Dendritic cell treated with granulocyte-macrophage colony-stimulating factor and Interleukin-4, amounts not matched to agents 40 ng/mL and 50 ng/mL, for 4 days (primary cell): ENCODE results near the gene PANK2.

Source experiments
- H3K27ac Mint-ChIP-seq: one replicate; pipeline ENCODE4 v1.8.0; 2022; ENCODE audit warnings: mild to moderate bottlenecking, mixed read lengths
- H3K27me3 Mint-ChIP-seq: one replicate; pipeline ENCODE4 v1.8.0; 2022; ENCODE audit warnings: mild to moderate bottlenecking, mixed read lengths
- H3K36me3 Mint-ChIP-seq: one replicate; pipeline ENCODE4 v1.8.0; 2022; ENCODE audit warnings: low read depth, mixed read lengths
- H3K4me1 Mint-ChIP-seq: one replicate; pipeline ENCODE4 v1.8.0; 2022; ENCODE audit warnings: low read depth, mixed read lengths
- H3K4me3 Mint-ChIP-seq: one replicate; pipeline ENCODE4 v1.8.0; 2022; ENCODE audit warnings: mild to moderate bottlenecking, moderate library complexity, mixed read lengths
- H3K9me3 Mint-ChIP-seq: one replicate; pipeline ENCODE4 v1.8.0; 2022; ENCODE audit warnings: mixed read lengths
- intact Hi-C: fragments of 100-400 bp; cut with micrococcal nuclease; formaldehyde crosslinking; loops from one replicate; pipeline ENCODE4 v1.15.0; 2022

The PANK2 gene

GRCh38 chr20:3919352-3919751 lies 30.2 kb downstream of the PANK2 start:
- Mint-ChIP-seq H3K4me1 (peaks cover 67% of the 10 kb centered on the region), H3K36me3 (peaks cover 97% of the 10 kb centered on the region), H3K9me3 (no peaks in the 10 kb centered on the region), H3K27me3 (no peaks in the 10 kb centered on the region), H3K27ac (no peak overlapping the region), H3K4me3 (no peak overlapping the region)
- intact Hi-C loops, result no loop called here

DNA sequence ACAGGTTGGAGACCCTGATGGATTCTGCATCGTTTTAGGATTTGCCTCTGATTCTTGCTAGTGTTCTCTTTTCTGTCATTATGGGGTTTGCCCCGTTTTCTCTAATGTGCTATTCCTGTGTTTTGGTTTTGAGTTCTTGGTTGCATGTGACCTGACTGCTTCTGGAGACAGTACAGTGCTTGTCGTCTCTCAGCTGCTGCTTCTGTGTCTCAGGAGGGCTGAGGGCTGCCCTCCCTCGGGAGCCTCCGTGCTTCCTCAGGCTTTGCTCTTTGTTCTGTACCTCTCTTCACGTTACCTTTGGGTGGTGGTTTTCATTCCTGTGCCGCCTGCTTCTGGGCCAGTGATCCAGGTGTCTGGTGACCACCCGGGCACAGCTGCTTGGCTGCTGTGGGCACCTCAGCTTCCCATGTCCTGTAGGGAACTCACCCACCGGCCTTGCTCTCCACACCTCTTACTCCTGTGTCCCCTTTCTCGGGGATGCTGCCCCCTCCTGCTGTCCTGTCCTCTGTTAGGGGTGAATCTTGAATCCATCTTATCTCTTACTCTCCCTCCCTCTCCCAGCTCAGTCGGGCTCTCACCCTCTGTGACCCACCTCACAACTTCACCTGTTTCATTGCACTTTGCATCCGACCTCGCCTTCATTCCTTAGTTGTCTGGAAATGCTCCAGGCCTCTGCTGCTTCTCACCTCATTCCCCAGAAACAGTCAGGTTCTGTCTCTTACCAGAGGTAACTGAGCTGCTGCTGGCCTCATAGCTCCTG lies 33.2 kb downstream of the PANK2 start:
- H3K4me1 Mint-ChIP-seq, result peaks cover 69% of the 10 kb centered on the region
- peaks cover 96% of the 10 kb centered on the region for H3K36me3 Mint-ChIP-seq

DNA sequence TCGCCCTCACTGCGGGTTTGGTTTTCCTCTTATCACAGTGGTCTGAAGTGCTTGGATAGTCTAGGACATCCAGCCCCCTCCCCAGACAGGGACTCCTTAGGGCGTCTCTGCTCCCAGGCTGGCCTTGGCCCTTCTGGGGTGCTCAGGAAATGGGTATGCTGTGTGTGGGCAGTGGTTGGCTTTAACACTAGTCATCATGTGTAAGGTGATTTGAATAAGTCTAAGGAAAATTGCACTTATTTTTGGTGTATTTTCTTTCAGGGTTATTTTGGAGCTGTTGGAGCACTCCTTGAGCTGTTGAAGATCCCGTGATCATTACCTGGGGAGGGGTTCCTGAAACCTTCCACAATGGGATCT lies 33.8 kb downstream of the PANK2 start:
- peak overlapping the region; percentile 69 for H3K27ac Mint-ChIP-seq
- H3K36me3 Mint-ChIP-seq, result peaks cover 94% of the 10 kb centered on the region
- peaks cover 74% of the 10 kb centered on the region for H3K4me1 Mint-ChIP-seq
- intact Hi-C loops, result no loop called here
- H3K9me3 Mint-ChIP-seq, result no peaks in the 10 kb centered on the region
- no peak overlapping the region for H3K4me3 Mint-ChIP-seq
- no peaks in the 10 kb centered on the region for H3K27me3 Mint-ChIP-seq

More for the DNA sequence above, 33.2 kb downstream of the PANK2 start:
- Mint-ChIP-seq H3K9me3 (no peaks in the 10 kb centered on the region), H3K4me3 (no peak overlapping the region), H3K27me3 (no peaks in the 10 kb centered on the region), H3K27ac (peak overlapping the region; percentile 69)
- intact Hi-C loops, result no loop called here

DNA sequence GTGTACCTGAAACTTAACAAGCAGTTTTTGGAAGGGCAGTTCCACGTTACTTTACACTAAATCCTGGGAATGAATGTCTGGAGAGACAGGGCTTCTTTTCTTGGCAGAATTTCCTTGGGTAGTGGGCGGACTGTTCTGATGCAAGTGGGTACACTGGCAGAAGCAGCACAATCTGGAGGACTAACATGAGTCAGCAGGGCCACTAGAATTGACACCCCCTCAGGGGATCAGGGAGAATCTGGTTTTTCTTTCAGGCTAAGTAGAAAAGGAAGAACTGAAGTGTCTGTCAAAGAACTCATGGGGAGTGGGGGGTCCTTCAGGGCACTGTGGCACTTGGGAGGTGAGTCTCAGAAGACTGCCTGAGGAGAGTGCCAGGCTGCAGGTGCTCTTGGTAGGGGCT lies 34.6 kb downstream of the PANK2 start:
- H3K27me3 Mint-ChIP-seq, result no peaks in the 10 kb centered on the region
- H3K4me3 Mint-ChIP-seq, result peak overlapping the region; percentile 24
- H3K27ac Mint-ChIP-seq, result peak overlapping the region; percentile 69
- H3K4me1 Mint-ChIP-seq, result peaks cover 74% of the 10 kb centered on the region
- no peaks in the 10 kb centered on the region for H3K9me3 Mint-ChIP-seq
- intact Hi-C loops, result loop anchor here (2.0 kb wide), 2 partner anchors 15 to 23 kb away; no protein-coding TSS in a partner anchor
- peaks cover 90% of the 10 kb centered on the region for H3K36me3 Mint-ChIP-seq

DNA sequence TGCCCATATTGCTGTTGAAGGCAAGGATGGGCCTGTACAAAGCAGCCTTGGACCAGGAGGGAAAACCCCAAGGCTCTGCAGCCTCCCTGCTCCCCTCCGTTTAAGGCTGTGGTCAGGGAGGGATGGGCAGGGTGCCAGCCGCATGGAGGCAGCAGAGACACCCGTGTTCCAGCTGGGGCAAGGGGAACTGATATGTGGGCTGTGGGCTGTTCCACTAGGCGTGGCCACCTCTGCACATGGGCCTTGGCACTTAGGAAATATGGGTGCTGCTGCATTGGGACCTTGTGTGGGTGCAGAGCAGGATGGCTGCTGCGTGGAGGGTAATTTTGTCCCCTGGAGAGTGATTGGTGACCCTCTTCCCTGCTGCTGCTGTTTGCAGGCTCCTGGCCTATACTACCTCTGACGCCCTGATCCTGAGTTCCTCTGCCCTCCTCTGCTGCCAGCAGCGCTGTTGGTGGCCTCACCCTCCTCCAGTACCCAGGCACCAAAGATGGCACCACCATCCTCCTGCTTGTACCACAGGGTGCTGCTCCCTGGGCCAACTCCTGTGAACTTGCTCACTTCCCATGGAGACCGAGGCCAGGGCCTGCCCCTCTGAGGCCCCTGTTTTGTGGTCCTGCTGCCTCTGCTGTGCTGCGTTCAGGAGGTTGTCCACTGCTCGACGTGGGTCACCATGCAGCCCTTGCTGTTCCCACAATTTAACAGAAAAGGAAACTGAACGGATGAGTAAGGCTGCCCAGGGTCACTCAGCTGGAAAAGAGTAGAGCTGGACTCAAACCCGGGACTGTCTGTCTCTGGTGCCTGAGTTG lies 35.3 kb downstream of the PANK2 start:
- H3K27me3 Mint-ChIP-seq, result no peaks in the 10 kb centered on the region
- H3K36me3 Mint-ChIP-seq, result peaks cover 83% of the 10 kb centered on the region
- no peak overlapping the region for H3K4me3 Mint-ChIP-seq
- H3K9me3 Mint-ChIP-seq, result no peaks in the 10 kb centered on the region
- intact Hi-C loops, result loop anchor here (2.0 to 5.0 kb wide), 4 partner anchors 16 to 158 kb away; no protein-coding TSS in a partner anchor
- H3K4me1 Mint-ChIP-seq, result peaks cover 76% of the 10 kb centered on the region
- H3K27ac Mint-ChIP-seq, result peak overlapping the region; percentile 69

GRCh38 chr20:3925113-3925695 lies 36.0 kb downstream of the PANK2 start:
- intact Hi-C loops, result loop anchor here (2.0 to 5.0 kb wide), 4 partner anchors 16 to 157 kb away; no protein-coding TSS in a partner anchor
- Mint-ChIP-seq H3K9me3 (no peaks in the 10 kb centered on the region), H3K4me1 (peaks cover 83% of the 10 kb centered on the region), H3K4me3 (no peak overlapping the region), H3K36me3 (peaks cover 83% of the 10 kb centered on the region), H3K27me3 (no peaks in the 10 kb centered on the region), H3K27ac (peak overlapping the region; percentile 69)

GRCh38 chr20:3925899-3926638 lies 36.9 kb downstream of the PANK2 start:
- H3K27me3 Mint-ChIP-seq, result no peaks in the 10 kb centered on the region
- H3K27ac Mint-ChIP-seq, result peak overlapping the region; percentile 69
- intact Hi-C loops, result loop anchor here (2.0 to 5.0 kb wide), 4 partner anchors 17 to 156 kb away; no protein-coding TSS in a partner anchor
- no peaks in the 10 kb centered on the region for H3K9me3 Mint-ChIP-seq
- H3K4me3 Mint-ChIP-seq, result no peak overlapping the region
- peaks cover 92% of the 10 kb centered on the region for H3K4me1 Mint-ChIP-seq
- H3K36me3 Mint-ChIP-seq, result peaks cover 80% of the 10 kb centered on the region

GRCh38 chr20:3927486-3928291 lies 38.5 kb downstream of the PANK2 start:
- H3K27me3 Mint-ChIP-seq, result no peaks in the 10 kb centered on the region
- intact Hi-C loops, result loop anchor here (5.0 kb wide), 2 partner anchors 35 to 155 kb away; no protein-coding TSS in a partner anchor
- no peaks in the 10 kb centered on the region for H3K9me3 Mint-ChIP-seq
- H3K27ac Mint-ChIP-seq, result peak overlapping the region; percentile 75
- no peak overlapping the region for H3K4me3 Mint-ChIP-seq
- peaks cover 90% of the 10 kb centered on the region for H3K4me1 Mint-ChIP-seq
- peaks cover 79% of the 10 kb centered on the region for H3K36me3 Mint-ChIP-seq

DNA sequence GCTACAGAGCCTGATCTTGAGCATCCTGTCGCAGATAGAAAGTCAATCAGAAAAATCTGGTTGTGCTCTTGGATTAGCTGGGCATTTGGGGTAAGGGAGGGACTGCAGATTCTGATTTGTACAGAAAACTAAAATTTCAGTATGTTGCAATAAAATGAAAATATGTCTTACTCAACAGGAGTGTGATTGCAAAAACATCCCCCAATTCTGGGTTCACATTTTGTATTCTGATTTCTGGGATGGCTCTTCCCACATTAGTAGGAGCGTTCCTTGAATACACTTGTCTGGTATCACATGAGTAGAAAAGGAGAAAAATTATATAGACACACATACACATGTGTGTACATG lies 40.5 kb downstream of the PANK2 start:
- H3K27ac Mint-ChIP-seq, result peak overlapping the region; percentile 76
- peaks cover 88% of the 10 kb centered on the region for H3K4me1 Mint-ChIP-seq
- intact Hi-C loops, result loop anchor here (5.0 kb wide), 2 partner anchors 37 to 153 kb away; no protein-coding TSS in a partner anchor

DNA sequence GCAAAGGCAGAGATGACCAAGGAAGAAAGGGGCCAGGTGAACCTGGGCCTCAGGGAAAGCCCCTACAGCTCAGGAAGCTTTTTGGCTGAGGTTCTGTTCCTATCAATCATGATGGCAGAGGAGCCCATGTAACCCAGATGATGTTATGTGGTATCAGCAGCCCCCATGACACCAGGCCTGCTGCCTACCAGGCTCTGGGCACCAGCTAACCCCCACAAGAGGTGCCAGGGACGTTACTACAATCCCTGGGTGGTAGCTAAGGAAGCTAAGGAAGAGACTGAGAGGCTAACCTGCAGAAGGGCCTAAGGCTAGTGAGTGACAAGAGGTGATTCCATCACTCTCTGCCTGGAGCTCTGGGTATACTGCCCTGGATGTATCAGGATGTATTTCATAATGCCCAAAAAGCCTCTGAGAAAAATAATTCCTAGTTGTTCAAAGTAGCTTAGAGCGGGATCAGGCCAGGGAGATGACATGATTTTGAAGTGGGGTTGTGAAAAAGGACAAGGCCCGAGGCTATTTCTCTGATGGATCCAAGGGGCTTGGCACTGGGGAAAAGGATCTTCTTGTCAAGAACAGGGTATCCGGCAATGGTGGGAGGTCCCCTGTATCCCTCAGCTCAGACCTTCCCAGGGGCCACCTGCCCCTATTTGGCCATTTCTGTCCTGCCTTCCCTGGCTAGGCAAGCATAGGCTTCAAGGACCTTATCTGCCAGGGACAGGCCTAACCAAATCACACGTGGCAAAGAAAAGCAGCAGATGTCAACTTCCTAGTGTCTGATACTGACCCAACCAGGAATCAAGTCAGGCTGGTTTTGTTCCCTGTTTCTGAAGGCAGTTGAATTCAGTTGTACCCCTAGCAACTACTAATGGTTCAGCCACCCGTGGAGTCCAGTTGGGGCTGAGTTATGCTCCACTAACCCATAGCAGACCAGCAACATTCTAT lies 41.3 kb downstream of the PANK2 start:
- intact Hi-C loops, result no loop called here
- H3K36me3 Mint-ChIP-seq, result peaks cover 79% of the 10 kb centered on the region

More for the DNA sequence above, 40.5 kb downstream of the PANK2 start:
- H3K36me3 Mint-ChIP-seq, result peaks cover 79% of the 10 kb centered on the region
- no peaks in the 10 kb centered on the region for H3K27me3 Mint-ChIP-seq
- H3K4me3 Mint-ChIP-seq, result no peak overlapping the region
- no peaks in the 10 kb centered on the region for H3K9me3 Mint-ChIP-seq

GRCh38 chr20:3931664-3932063 lies 42.5 kb downstream of the PANK2 start:
- Mint-ChIP-seq H3K27ac (no peak overlapping the region), H3K4me3 (no peak overlapping the region), H3K36me3 (peaks cover 79% of the 10 kb centered on the region), H3K4me1 (peaks cover 78% of the 10 kb centered on the region), H3K27me3 (no peaks in the 10 kb centered on the region), H3K9me3 (no peaks in the 10 kb centered on the region)
- intact Hi-C loops, result no loop called here

More for the DNA sequence above, 41.3 kb downstream of the PANK2 start:
- Mint-ChIP-seq H3K9me3 (no peaks in the 10 kb centered on the region), H3K27ac (peak overlapping the region; percentile 76), H3K27me3 (no peaks in the 10 kb centered on the region), H3K4me1 (peaks cover 88% of the 10 kb centered on the region), H3K4me3 (no peak overlapping the region)

DNA sequence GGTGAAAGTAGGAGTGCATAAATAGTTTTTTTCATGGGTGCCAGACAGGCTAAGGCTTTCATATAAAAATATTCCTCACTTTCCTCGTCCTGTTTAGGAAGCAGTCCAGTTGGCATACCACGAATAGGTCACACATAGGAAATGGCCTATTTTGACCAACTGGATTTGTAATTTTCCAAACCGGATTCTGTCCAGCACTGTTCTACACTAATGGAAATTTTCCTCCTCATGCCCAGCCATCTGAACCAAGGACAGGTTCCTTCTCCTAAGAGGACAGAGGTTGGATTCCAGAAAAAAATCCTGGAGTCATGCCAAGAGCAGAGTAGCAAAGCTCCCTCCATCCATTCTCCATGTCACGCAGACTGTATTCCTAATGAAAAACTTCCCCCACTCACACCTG lies 43.1 kb downstream of the PANK2 start:
- H3K9me3 Mint-ChIP-seq, result no peaks in the 10 kb centered on the region
- H3K27me3 Mint-ChIP-seq, result no peaks in the 10 kb centered on the region
- H3K4me3 Mint-ChIP-seq, result peak overlapping the region; percentile 22
- intact Hi-C loops, result no loop called here
- peak overlapping the region; percentile 76 for H3K27ac Mint-ChIP-seq
- H3K4me1 Mint-ChIP-seq, result peaks cover 73% of the 10 kb centered on the region
- H3K36me3 Mint-ChIP-seq, result peaks cover 77% of the 10 kb centered on the region
